Stimulated activated CD8-positive, alpha-beta memory T cell treated with anti-CD3 and anti-CD28 coated beads, Interleukin-7, amount 100 ng/mL, for 48 hours (primary cell): ENCODE data around the gene IL1RAPL1.
"Not testable (repeated sequence)": the region's sequence is repeated elsewhere in the genome, so short reads cannot be mapped to it uniquely, and the experiment has no call there.

ENCODE experiments used
- DNase-seq, 2 donors: peaks; one replicate each; pipeline ENCODE4 v3.0.0-alpha.2; 2020; ENCODE audit warnings: low read depth in 1 of 2; ENCODE audit errors: extremely low read depth in 1 of 2

IL1RAPL1 gene

DNA sequence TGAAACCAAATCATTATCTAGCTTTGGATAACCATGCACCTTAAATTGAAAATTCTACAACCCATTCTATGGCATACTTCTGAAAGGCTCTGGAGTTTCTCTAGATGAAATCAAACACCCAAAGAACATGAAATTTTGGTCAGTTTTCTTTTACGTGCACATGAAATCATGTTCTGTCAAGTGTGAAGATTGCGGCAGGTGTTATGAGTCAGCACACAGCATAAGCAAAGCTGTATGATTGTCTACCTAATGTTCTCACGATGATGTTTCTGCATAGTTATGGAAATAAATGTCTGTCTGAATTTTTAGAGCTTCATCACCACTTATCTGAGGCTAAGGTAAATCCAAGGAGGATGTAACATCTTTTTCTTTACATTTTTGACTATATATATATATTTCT, 495.3 kb downstream of the IL1RAPL1 start:
- no peak for DNase-seq

DNA sequence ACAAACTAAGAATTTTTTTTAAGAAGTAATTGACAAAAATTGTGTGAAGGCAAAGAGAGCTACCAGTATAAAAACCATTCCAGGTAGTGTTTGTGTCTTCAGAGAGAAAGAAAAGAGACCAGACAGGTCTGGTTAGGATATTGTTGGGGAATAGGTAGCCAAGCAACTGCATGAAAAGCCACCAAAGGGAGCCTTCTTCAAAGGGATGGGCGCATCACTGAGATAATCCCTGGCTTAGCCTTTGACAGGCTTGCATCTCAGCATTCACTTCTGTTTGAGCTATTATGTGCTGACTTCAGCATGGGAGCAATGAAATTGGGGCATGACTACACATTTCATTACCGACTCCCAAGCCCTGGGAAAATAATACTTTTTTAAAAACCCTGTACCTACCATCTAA, 496.6 kb downstream of the IL1RAPL1 start:
- no peak for DNase-seq

DNA sequence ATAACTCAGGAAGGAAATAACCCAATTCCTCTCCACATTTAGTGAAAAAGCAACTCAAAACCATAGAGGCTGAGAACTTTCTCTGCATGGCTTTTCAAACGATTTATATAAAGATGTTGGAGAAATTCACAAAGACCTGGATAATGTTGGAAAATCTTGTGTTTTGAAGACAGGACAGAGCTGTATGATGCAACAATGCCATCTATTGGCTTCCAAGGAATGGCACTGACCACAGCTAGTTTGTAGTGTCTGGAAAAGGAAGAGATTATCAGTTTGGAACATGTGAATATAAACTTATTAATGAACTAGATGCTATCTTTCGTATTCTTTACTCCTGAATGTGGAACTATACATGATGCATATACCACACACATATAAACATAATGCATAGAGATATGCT, 503.6 kb downstream of the IL1RAPL1 start:
- no peak for DNase-seq

DNA sequence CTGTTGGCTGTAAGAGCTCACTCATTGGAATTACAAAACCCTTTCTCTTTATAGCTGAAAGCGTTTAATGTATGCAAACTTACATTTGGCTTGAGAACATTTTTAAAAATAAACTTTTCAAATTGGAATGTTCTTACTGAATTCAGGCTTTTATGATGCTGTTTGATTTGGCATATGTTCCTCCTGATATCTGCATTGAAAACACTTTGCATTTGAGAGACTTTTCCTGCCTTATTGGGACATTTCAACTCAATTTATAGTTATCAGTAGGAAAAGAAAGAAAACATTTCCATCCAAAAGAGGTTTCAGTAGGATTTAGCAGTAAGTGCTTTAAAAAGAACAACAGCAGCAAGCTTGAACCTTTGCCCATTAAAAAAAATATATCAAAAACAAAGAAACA, 520.0 kb downstream of the IL1RAPL1 start:
- no peak for DNase-seq

DNA sequence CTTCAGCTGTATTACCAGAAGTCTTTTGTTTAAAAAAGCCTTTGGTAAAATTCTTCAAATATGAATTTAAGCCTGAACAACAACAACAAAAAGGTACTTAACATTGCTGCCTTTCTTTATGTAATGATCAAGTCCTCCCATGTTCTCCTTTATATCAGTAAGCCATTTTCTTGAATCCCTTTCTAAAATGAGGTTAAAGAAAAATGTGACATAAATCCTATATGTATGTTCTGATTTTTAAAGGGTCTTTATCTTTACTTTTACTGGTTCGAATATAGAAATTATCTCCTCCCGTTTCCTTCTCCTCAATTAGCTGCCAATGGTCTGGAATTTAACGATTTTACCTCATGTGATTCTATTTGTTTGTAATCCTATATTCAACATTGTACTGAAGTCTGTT, 522.8 kb downstream of the IL1RAPL1 start:
- DNase-seq: no peak

DNA sequence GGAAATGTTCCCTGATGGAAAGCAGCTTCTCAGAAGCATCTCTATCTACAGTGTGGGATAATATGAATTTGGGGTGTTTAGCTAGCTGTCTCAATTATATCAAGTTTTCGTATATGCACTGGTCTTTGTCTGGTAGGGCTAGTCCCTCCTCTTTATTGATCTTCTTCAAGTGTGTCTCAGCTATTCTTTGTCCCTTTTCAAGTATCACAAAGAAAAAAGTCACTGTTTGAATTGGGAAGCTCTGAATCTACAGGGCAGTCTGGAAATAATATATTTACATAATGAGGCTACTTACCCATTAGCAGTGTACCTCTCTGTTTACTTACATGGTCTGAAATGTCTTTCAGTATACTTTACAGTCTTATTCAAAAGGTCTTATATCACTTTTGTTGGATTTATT, 526.0 kb downstream of the IL1RAPL1 start:
- DNase-seq: no peak

DNA sequence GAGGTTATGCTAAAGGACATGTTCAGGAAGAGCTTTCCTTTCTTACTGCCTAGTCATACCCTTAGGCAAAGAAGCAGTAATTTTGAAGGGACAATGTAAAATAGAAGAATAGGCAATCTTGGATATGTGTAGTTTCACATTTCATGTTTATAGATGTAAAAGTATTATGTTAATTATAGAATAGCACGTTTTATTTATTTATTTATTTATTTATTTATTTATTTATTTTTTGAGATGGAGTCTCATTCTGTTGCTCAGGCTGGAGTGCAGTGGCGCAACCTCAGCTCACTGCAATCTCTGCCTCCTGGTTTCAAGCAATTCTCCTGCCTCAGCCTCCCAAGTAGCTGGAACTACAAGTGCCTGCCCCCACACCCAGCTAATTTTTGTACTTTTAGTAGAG, 535.6 kb downstream of the IL1RAPL1 start:
- not testable (repeated sequence) for DNase-seq

DNA sequence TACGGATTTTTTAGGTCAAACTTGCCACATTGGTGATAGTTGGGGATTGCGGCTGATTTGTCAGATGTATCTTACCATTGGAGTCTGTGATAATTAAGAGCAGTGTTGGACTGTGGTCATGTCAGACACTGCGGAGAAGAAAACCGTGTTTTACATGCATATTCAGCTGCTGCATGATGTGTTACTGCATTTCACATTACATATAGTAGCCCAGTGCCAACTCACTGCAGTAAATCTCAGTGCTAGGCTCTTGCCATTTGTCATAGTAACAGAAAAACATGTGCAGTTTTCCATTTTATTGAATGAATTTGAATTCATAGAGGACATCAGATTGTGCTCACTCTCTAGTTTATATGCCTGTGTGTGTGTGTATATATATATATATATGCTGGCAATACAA, 543.7 kb downstream of the IL1RAPL1 start:
- no peak for DNase-seq

DNA sequence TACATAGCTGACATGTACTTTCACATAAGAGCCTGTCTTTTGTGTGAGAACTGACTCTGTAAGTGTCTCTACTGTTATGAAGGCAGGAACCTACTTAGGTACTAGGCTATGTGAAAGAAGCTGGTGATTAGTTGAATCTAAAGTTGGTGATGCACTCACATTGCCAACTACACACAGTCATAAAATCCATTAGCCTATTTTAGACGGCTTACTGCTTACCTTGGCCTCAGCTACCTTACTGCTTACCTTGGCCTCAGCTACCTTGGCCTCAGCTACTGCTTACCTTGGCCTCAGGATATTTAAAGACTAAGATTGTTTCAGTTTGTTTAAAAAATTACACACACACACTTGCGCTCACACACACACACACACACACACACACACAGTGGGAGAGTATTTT, 549.7 kb downstream of the IL1RAPL1 start:
- DNase-seq: no peak

DNA sequence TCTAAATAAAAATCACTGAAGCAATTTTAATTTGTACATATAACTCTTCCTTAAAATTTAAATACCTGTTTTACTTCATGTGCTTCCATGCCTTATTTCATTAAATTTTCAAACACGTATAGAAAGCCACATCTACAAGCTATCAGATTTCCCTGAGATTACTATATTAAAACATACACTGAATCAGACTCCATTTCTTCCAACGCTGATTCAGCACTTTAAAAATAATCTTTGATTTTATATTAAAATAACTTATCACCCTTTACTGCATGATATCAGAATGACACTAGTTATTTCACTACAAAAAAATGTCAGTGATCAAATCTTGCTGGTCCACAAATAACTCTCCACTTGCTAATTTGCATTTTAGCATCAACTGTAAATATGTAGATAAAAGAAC, 550.8 kb downstream of the IL1RAPL1 start:
- no peak for DNase-seq

DNA sequence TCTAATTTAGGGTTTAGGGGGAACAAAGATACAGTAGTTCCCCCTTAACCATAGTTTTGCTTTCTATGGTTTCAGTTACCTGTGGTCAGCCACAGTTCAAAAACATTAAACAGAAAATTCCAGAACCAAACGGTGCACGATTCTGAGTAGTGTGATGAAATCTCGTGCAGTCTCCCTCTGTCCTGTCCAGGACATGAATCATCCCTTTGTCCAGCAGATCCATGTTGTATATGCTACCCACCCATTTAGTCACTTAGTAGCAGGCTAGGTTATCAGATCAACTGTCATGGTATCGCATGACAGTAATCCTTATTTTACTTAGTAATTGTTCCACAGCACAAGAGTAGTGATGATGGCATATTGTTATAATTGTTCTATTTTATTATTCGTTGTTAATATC, 556.1 kb downstream of the IL1RAPL1 start:
- no peak for DNase-seq

DNA sequence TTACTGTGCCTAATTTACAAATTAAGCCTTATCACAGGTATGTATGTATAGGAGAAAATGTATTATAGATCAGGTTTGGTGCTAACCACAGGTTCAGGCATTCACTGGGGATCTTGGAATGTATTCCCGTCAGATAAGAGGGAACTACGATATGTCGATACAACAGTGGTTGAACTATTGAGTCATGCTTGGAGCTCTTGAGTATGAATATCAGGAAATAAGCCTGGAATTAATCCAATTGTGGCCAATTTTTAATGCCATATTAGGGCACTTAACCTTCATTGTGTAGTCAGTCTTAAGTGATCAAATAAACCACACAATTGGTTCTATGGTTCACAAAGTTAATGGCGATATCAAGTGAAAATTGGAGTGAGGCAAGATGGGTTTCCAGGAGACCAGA, 556.5 kb downstream of the IL1RAPL1 start:
- DNase-seq: no peak

DNA sequence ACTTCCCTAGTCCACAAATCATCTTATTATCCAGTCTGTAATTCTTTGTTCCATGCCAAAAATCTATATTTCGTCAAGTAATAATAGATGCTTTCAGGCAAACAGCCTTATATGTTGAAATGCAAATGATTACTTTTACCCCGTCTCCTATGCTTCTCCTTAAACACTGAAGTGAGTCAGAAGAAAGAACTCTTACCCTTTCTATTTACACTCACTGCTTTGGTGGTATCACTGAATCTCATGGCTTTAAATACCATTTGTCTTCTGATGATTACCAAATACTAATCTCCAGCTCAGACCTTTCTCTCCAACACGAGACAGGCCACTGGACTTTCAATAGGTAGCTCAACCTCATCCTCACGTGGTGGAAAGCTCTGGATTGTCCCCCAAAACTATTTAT, 558.1 kb downstream of the IL1RAPL1 start:
- no peak for DNase-seq

DNA sequence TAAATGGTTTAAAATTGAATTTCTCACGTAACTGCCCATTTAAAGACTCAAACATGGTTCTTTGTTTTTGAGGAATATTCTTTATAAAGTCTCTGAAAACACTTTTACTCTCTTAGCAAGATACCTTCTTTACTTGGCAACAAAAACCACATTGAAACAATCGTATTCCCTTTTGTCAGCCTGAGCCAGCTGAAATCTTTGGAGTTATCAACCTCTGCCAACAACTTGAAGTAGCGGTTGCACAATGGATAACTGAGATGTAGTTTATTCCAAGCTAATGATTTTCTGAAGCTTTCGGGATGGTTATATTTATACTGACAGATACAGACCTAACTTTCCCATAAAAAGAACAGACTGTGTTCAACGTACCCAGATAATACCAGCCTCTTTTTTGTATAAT, 561.3 kb downstream of the IL1RAPL1 start:
- DNase-seq: no peak

DNA sequence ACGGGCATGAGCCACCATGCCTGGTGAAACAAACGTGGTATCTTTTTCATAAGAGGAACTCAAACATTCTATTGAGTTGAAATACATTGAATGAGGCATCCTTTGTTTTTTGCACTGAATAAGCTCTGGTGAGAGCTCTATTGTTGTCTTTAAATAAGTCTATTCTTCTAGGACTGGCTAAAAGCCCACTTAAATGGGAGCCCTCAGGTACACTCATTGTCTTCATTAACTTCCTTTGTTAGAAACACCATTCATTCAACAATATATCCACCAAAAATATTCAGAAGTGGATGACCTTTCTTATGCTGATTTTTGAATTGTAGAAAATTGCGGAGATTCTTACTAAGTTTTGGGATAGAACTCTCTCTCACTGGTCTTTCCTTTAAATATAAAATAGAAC, 568.0 kb downstream of the IL1RAPL1 start:
- no peak for DNase-seq

DNA sequence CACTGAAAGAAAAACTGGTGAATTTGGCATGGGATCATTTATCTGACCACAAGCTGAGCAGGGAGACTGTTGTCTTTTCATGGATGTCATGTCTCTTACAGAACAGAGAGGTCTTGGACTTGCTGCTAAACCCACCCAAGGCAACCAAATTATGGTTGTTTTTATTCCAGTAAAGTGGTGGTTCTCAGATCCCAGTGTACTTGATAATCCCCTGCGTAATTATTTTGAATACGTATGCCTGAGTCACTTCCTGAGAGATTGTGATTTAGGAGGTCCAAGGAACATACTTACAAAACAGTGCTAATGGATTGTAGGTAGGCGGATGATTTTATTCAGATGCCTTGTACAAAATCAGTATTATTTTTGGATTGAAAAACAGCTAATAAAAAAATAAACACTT, 585.6 kb downstream of the IL1RAPL1 start:
- DNase-seq: no peak

DNA sequence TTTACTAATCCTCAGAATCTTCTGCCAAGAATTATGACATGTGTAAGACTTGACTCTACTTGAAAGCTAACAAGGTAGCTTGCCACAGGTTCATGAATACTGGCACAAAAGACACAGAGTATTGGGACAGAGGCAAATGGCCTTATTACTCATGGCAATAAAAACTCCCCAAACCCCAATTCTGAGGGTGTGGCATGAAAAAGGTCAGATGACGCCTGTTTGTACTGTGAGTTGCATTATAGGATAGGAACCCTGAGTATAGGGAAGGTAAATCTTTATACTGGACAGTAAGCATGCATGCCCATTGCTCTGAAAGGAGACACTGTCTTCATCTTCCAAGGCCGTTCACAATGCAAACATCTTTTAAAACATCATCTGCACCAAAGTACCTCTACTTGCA, 600.0 kb downstream of the IL1RAPL1 start:
- DNase-seq: no peak

DNA sequence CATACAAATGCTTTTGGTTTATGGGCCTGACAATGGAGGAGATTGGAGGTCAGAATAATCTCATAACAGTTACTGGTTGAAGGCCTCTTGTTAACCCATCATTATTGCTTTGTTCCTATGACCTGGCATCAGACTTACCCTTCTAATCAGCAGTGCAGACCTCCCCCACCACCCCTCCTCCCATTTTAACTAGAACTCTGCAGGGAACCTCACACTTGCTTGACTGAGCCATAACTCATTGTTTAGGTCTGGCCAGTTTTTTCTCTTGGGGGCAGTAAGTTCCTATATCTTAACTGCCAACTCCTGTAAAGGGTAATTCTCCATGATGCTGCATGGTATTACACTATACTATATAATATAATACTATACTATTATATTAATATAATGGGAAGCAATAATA, 609.3 kb downstream of the IL1RAPL1 start:
- no peak for DNase-seq

DNA sequence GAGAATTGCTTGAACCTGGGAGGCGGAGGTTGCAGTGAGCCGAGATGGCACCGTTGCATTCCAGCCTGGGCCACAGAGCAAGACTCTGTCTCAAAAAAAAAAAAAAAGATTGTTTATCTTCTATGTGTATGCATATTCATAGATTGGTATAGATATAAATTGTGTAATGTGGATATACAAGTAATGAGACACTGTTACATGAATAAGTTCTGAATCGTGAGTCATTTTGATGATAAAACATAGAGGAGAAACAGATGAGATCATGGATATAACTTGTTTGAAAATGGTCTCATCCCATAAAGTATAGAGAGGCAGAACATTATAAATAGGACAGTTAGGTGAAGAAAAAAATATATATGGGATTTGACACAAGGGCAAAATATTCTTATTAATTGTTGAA, 628.0 kb downstream of the IL1RAPL1 start:
- no peak for DNase-seq

DNA sequence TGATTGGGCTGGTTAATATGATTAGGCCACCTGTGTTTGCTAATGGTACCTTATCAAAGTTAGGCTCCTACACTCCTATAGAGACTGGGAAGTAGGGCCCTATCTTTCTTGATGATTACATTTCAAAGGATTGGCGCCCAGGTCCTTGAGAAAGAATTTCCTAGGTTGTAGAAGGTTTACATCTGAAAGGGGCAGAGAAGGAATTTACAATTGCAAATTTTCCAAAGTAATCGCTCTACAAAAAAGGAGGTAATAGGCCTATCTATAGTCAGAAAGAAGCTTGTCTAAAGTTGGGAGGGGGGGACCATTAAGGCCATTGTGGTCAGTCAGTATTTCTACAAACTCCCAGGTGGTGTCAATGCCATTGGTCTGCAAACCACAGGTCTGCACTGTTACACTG, 638.4 kb downstream of the IL1RAPL1 start:
- no peak for DNase-seq

DNA sequence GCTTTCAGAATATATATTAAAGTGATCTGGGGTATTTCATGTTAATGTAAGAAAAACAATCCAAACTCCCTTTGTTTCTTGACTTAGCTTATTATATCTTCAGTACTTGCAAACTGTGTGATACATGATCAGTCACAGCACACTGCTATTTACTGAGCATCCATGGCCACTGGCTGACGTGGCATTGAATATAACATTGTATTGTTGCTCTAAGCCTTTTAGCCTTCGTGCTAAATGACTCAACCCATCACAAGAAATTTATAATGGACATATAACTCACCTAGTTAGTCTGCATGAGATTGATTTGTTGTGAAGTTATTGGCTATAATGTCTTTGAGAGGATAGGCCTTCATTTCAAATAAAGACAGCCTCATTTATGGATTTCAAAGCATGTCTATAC, 642.6 kb downstream of the IL1RAPL1 start:
- no peak for DNase-seq

DNA sequence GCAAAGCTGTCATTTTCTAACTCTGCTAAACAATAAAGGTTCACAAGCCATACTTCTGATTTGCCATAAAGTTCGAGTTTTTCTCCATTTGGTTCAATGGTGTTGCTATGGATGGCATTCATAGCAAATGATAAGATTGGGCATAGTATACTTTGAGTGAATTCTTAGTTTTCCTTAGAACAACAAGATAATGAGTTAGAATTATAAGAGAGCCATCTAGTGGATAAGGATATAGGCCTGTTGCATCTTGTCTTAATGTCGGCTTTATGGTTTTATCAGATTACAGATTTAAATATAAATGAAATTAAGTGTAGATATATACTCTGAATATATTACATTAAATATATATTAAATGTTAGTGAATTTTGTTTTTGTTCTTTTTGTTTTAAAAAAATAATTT, 644.6 kb downstream of the IL1RAPL1 start:
- no peak for DNase-seq

DNA sequence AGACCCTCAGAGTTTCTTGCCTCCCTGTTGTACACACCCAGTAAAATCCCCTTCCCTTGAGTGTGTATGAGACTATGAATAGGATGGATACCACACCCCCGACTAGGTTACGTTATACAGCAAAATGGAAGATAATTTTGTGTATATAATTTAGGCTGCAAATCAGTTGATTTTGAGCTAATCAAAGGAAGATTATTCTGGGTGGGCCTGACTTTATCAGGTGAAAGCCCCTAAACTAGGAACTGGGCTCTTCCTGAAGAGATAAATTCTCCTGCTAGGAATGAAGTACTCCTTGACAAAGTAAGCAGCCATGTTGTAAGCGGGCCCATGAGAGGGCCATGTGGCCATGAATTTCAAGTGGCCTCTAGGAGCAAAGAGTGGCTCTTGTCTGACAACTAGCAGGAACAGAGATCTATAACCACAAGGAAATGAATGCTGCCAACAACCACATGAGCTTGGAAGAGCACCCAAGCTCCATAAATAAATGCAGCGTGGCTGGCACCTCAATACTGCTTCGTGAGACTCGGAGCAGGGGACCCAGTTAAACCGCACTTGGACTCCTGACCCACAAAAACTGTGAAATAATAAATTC, 646.4 kb downstream of the IL1RAPL1 start:
- DNase-seq: no peak

DNA sequence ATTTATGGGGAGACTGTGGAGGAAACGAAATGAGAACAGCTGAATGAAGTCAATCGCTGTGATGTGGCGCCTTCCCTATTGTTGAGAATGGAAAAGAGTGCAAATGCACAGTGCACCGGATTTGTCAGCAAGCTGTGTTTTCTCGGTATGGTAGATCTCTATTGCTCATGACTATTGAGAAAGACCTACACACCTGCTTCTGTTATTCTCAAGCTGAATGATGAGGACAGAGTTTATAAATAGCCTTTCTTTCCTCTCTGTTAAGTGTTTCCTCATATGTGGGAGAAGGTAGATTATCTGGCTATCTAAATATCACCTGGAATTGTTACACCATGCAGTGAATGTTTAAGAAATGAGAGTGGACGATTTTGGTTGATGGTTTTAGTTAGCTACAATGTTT, 650.7 kb downstream of the IL1RAPL1 start:
- DNase-seq: no peak
